Measurements from ENCODE around the gene SYNDIG1.

DNA sequence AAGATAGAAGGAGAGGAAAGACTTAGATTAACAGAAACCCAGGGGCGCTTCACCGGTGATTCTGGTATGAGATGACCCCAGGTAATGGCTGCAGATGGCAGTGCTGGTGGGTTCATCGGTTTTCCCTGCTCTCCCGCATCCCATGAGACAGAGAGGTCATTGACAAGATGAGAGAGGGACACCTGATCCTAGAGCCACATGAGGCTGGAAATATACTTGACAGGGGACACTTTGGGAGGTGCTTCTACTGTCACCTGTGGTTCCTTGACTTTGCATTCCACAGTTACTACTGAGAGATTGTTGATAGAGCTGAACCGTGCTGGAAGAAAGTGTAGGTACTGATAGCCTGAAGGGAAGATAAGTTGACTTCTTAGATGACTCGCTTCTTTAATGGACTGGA lies 74.3 kb downstream of the SYNDIG1 start:
- TF ChIP-seq, protein P1, sequence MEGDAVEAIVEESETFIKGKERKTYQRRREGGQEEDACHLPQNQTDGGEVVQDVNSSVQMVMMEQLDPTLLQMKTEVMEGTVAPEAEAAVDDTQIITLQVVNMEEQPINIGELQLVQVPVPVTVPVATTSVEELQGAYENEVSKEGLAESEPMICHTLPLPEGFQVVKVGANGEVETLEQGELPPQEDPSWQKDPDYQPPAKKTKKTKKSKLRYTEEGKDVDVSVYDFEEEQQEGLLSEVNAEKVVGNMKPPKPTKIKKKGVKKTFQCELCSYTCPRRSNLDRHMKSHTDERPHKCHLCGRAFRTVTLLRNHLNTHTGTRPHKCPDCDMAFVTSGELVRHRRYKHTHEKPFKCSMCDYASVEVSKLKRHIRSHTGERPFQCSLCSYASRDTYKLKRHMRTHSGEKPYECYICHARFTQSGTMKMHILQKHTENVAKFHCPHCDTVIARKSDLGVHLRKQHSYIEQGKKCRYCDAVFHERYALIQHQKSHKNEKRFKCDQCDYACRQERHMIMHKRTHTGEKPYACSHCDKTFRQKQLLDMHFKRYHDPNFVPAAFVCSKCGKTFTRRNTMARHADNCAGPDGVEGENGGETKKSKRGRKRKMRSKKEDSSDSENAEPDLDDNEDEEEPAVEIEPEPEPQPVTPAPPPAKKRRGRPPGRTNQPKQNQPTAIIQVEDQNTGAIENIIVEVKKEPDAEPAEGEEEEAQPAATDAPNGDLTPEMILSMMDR (IDR thresholded peaks at IDR 0.05): no peak
- no peak for TF ChIP-seq POLR2A (IDR thresholded peaks at IDR 0.05)

Measured in body of pancreas (tissue), 4 donors.